NK-92 treated with Interleukin-12 subunit alpha and Interleukin-12 subunit beta, amount 100 ng/mL, for 24 hours (cell line): ENCODE results near the gene COL18A1.

Experiments used
- DNase-seq: peaks from one replicate; lab custom pipeline; 2025; lab: John Stamatoyannopoulos, UW

Gene COL18A1

DNA sequence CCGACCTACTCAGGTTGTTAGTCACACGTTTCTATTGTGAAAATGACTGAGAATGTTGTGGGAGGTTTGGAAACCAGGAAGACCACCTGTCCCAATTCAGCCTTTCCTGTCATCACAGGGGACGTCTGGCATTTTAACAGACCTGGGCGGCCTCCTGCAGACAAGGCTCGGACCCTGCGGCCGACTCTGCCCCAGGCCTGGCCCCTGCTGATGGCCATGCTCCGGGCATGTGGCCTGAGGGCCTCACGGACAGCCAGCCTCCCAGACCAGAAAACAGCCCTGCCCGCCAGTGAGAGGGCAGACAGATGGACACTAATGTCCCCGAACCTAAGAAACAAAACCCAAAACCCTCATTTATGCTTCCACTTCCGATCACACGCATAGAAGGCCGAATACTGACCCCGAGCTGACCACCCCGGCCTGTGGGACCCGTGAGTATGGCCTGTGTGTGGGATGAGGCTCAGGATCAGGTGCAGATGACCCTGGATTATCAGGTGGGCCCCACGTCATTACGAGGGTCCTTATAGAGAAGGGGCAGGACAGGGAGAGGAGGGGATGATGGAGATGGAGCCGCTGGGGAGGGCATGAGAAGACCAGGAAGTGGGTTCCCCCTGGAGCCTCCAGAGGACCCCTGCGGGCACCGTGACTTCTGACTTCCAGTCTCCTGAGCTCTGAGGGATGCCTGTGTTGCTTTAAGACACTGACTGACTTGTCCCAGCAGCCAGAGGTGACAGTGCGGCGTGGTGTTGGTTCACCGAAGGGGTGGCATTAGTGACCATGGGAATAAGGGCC lies 9.6 kb downstream of the COL18A1 start:
- no peak for DNase-seq

DNA sequence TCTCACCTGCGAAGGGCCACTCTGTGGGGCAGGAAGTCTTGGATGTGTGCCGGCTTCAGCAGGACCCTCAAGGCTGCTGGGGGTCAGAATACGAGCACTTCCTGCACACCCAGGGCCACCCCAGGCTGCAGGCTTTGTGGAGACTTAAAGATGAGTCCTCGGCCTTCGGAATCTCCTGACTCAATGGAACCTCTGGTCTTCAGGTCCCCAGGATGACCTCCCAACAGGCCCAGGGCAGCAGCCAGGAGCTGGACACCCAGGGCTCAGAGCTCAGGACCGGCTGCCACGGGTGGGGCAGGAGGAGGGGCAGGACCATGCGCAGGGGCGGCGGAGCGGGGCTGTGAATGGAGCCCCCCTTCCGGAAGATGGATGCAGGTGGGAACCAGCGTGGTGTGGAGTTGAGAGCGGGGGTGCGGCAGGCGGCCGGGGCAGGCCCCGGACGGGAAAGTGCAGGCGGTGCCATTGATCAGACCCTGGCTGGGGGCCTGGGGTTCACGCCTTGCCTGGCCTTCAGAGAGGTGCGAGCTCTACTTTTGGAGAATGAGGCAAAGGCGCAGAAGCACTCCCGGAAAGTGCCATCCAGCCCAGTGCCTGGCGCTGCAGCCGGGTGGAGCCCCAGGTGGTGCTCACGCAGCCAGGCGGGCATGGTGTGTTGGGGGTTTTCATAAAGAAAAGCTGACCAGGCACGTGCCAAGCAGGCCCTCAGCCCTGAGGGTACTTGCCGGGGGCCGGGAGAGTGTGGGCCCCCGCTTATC lies 10.4 kb downstream of the COL18A1 start:
- no peak for DNase-seq

DNA sequence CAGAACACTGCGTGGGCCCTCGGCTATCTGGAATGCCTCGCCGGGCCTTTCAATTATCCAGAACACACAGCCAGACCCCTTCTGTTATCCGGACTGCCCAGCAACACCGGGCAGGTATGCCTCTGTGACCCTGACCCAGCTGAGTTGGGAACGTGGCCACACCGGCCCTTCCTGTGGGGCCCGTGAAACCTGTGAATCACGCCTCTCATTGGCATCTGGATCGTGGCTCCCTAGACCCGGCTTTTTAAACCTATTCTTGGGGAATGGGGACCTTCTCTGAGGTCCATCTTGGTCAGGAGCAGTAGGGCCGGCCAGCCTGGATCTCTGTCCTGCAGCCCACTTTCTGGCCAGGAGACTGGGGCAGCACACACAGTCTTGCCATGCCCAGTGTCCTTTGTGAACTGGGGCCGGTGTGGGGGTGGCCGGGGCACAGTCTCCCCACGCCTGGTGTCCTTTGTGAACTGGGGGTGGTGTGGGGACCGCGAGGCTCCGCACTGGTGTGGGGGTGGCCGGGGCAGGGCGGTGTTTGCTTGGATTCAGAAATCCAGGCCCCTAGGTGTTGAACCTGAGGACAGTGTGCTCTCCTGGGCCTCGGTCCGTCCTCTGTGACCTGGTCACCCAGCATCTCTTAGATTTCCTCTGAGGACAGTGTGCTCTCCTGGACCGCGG lies 11.1 kb downstream of the COL18A1 start:
- DNase-seq, result no peak

DNA sequence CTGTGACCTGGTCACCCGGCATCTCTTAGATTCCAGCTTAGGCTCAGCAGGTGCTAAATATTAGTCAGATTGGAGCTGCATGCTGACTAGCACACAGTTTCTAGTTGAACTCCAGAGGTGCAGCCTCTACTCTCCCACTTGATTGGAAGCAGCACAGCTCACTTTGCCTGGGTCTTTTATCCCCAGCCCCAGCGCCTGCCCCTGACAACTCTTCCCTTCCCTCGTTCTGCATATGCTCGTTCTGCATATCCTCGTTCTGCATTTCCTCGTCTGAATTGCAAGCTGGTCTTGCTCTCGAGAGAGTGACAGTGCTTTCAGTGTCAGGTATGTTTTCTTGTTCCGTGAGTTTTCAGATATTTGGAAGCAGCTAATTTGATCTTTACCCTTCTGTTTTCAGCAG lies 11.7 kb downstream of the COL18A1 start:
- DNase-seq, result no peak

DNA sequence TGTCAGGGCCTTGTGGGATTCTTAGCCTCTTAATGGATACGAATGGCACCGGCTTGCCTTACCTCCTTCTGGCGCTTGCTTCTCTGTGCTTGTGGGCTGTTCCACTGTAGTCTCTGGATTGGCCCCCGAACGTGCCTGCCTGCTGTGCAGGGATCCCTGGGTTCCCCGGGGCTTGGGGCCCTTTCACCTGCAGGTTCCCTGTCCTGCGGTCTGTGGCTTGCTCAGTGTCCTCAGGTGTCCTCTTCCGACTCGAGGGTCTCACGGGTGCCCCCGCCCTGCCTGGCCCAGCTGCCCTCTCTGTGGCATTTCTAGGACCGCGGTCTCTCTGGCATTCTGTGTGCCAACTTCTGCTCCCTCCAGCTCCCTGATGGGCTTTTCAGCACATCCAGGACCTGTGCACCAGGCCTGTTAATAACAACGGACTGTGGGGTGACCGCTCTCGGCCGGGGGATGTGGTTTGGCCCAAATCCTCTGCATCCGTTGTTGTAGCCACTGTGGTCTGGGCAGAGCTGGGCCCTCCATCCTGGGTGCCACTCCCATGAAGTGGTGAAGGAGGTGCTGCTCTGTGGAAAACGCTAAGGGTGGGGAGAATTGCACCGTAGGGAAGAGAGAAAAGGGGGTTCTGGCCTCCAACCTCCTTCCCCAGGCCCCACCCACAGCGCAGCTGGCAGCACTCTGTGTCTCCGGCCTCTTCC lies 12.4 kb downstream of the COL18A1 start:
- DNase-seq, result no peak

DNA sequence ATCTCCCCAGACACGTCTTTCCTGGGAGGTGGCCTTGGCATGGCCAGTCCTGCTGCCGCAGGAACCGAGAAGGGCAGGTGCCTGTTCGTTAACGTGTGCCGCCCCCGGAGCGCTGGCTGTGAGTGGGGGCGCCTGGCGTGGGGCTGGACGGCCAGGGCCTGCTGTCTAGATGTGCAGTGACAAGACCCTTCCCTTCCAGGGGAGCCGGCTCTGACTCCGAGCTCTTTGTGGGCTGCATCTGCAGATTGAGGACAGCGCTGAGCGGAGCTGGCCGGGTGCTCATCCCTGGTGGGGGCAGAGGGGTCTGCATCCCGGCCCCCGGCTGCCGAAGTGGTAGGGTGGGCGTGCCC lies 13.0 kb downstream of the COL18A1 start:
- DNase-seq, result no peak

DNA sequence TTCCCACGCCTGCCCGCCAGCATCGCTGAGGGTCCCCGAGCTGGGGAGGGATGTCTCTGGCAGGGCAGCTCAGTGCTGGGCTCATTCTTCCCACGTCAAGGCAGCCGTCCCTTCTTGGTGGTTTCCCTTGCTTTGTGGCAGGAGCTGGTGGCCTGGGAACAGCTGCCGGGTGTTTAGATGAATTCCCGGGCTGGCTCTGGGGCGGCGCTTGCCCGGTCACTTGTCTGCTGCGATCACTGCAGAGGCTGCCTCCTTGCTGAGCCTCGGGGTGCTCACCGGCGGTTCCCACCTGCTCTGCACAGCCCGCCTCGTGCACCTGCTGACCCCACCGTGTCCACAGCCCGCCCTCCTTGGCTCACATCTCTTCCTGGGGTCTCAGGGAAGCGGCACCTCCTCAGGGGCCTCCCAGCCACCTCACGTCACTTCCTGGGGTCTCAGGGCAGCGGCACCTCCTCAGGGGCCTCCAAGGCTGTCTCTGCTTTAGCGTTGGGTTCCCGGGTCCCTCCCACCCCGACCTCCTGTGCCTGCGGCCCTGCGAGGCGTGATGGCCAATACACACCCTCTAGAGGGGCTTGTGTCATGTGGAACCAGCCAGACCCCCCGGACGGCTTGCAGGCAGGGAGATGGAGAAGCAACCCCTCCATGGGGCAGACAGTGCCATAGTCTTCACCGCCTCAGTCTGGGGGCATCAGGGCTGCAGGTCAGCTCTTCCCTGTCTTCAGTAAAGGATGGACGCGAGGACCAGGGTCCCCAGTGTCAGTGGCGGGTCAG lies 13.5 kb downstream of the COL18A1 start:
- no peak for DNase-seq

DNA sequence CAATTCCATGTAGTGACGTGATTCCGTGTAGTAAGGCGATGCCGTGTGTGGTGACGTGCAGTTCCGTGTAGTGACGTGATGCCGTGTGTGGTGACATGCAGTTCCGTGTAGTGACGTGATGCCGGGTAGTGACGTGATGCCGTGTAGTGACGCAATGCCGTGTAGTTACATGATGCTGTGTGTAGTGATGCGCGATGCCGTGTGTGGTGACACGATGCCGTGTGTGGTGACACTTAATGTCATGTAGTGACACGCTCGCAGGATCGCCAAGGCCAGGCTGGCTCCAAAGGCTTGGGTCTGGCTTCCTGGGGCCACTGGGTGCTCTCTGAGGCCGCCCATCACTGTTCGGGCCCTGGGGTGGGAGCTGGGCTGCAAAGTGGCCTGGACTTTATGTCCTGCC lies 14.2 kb downstream of the COL18A1 start:
- DNase-seq, result no peak

DNA sequence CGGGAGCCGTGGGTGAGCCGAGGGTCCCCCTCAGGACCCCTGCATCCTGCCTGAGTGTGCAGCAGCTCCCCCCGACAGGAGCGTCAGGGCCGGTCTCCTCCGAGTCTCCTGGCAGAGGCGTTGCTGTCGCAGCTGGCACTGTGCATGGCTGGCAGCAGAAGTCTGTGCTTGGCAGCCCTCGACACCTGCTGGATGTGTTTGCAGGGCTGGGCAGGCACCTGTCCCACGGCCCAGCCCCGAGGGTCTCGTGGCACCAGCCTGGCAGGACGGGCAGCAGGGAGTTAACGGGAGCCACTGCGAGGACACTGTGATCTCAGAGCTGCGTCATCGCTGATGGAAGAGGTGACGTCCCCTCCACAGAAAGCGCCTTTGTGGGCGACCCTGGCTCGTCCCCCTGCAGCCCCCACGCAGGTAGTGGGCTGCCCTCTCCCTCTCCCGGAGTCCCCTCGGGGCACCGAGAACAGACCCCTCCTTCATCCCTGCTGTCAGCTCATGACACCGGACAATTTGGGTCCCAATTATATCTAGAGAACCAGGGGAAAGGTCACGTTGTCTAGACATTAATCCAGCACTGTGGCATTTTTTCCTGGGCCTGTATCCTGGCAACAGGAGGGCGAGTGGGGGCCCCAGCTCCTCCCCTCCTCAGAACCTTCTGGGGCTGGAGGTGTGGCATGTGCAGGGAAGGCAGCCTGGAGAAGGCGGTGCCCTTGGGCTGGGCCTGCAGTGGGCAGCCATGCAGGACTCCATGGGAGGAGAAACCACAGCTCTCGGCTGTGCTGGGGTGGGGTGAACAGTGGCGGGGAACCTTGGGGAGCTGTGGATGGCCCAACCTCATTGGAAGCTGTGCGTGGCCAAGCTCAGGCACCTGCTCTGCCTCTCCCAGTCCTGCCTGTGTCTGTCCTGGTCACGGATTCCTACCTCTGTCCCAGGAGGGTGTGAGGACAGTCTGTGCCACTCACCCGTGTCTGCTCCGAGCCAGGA lies 15.4 kb downstream of the COL18A1 start:
- no peak for DNase-seq

DNA sequence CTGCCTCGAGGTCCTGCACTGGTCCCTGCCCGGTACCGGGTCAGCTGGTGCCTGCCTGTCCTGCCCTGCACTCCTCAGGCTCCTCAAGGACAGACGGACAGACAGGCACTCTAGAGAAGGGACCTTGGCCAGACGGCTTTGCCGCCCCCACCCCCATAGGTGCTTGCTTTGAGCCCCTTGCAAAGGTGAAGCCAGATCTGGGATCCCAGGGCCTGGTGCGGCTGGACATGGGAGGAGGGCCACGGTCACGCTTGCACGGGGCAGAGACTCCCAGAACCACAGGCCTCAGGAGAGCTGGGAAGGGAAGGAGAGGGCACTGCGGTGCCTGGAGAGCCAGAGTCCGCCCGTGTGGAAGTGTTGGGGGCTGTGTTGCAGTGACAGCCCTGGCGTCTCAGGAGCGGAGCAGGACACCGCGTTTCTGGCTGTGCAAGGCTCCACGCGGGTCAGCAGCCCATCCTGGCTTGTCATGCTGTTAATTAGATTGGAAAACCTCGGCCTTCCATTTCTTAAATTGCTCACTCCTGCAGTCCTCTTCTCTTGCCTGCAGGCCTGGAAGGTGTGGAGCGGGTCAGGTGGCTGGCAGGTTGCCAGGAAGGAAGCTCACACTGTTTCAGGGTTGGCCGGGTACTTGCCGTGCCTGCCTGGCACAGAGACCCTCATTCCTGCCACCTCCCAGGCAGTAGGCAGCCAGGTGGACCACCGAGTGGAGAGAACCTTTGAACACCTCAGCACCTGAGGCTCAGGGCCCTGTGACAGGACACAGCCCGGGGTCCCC lies 16.3 kb downstream of the COL18A1 start:
- no peak for DNase-seq

DNA sequence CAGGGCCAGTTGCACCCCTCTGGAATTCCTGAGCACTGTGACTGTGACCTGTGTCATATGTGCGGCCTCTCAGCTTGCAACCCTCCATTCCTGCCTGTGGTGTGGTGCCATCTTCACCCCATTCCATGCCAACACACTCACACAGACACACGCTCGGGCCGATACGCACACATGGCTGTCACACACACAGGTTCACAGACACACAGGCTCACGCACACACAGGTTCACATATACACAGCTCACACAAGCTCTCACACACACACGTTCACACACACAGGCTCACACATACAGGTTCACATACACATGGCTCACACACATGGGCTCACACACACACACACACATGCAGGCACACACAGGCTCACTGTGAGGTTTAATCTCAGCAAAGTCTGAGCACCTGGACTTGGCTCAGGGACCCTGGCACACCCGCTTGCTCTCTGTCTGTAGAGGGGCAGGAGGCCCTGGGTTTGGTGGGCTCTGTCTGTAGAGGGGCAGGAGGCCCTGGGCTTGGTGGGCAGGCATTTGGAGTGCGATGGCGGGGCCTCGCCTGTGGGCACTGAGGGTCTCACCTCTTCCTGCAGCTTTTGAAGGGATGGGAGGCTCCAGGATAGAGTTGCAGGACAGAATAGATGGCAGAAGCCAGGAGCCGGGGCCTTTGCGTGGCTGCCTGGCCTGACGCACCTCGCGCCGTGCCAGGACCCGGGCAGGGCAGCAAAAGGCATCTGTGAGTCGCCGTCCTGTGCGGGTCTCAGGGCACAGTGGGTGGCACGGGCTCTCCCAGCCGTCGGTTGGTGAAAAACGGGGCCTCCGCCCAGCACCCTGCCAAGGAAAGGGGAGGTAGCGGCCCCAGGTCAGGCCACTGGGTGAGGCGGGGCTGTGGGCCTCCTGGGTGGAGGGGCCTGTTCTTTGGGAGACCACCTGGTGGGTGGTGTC lies 17.1 kb downstream of the COL18A1 start:
- DNase-seq, result no peak

DNA sequence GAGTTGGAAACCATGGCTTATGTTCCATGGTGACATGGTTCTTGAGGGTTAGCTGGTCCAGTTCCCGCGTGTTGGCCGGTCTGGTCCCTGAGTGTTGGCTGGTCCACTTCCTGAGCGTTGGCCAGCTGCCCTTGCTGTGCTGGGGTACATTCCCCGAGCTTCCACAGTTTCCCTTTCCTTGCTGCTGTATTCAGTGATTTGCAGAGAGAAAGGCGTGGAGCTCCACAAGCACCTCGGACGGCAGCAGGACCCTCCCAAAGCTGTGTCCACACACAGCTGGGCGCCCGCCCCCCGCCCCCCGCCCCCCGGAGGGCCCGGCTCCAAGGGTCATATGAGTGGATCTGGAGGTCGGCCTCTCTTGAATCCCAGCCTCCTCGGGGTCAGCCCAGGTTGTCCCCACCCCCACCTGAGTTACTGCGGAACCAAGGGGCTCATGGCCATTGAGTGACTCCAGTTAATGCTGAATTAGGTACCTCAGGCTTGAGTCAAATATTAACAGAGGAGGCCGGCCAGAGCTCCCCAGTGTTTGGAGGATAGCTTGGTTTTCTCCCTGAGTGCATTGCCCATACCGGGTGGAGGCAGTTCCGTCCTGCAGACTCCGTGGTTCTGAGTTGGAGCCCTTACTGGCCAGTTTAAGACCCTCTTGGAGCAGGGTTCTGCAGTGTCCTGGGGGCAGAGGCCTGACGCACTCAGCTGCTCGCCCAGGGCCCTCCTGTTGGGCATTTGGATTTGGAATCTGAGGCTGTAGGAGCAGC lies 18.4 kb downstream of the COL18A1 start:
- no peak for DNase-seq

DNA sequence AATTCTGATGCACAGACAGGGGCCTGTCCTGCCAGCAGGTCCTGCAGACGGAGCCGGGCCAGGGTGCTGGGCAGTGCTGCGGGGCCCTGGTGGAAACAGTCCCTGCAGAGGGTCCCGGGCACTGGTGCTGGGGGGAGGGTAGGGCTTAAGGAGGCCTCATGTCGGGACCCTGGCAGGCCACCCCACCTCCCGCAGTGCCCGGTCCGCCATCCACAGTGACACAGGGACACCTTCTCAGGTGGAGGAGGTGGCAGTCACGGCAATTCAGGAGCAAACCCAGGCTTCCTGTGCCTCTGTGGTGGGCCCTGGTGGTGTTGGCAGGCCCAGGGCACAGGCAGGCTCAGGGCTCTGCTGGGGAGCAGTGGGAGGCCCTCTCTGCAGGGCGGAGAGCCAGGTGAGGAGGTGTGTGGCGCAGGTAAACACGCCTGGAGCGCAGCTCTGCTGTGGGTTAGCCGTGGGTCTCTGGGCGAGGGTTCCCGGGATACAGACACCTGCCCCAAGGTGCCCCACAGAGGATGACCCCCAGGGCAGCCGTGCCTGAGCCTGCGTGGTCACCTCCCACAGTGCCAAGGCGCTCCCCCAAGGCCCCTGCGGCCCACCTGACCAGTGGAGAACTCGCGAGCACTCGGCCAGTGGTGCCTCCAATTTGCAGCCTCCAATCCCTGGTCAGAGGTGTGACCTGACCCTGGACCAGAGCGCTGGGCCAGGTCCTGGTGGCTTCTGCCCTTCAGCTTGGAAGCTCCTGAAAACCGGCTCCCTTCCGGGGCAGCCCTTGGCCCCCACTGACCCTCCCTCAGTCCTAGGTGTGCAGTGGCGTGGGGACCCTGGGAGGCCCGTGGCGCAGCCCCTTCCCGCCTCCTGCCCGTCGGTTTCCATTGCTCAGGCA lies 19.2 kb downstream of the COL18A1 start:
- DNase-seq, result no peak

DNA sequence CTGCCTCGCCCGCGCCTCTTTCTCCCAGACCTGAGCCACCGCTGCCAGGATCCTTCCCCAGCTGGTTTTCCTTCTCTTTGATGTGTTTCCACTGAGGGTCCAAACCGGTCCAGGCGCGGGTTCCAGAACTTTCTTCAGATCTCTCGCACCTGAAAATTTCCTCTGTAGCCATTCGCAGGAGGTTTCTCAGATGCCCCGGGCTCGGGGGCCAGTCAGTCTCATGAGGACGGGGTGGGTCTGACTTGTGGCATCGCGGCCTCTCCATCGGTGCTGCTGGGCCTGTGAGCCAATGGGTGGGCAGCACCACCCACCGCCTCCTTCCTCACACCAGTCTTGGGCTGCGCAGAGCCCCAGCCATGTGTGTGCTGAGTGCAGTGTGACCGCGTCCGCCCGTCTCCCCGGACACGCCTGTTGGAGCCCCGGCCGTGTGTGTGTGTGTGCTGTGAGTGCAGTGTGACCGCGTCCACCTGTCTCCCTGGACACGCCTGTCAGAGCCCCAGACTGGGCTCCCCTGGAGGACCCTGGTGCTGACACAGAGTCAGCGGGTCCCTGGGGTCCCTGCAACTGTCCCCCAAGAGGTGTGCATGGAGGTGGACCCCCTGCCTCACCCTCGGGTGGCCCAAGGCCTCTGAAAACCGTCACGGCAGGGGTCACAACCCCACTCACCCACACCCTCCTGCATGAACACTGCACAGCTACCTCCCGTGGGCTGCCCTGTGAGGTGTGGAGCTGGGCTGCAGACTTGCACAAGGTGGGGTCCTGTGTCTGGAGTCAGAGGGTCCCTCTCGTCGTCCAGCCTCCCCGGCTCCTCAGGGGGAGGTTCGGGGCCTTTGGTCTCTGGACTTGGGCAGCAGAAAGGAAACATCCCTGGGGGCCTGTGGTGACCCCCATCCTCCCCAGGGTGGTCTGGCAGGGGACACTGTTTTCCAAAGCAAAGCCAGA lies 20.2 kb downstream of the COL18A1 start:
- DNase-seq, result no peak
